Astrocyte of the cerebellum (primary cell): Measurements from ENCODE around the gene ABHD6.

Source experiments
- DNase-seq: peaks from one replicate; pipeline ENCODE4 v3.0.0-alpha.2; 2011; ENCODE audit warnings: low read depth
- H3K4me3 ChIP-seq: 2 replicates; pipeline ENCODE4 v1.5.1; 2011; ENCODE audit warnings: mild to moderate bottlenecking, low read depth, low read length, moderate library complexity
- in situ Hi-C: cut with HindIII; loops from 2 replicates; pipeline ENCODE4 v1.10.0; 2017; ENCODE audit warnings: low sequenced_read_pairs
- TF ChIP-seq, protein P1 (sequence below): IDR thresholded peaks from 2 replicates; pipeline ENCODE4 v1.5.1; 2012; ENCODE audit warnings: low read length, low read depth, moderate library complexity, mild to moderate bottlenecking; ENCODE audit errors: missing control alignments

ABHD6 gene, protein sequence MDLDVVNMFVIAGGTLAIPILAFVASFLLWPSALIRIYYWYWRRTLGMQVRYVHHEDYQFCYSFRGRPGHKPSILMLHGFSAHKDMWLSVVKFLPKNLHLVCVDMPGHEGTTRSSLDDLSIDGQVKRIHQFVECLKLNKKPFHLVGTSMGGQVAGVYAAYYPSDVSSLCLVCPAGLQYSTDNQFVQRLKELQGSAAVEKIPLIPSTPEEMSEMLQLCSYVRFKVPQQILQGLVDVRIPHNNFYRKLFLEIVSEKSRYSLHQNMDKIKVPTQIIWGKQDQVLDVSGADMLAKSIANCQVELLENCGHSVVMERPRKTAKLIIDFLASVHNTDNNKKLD

DNA sequence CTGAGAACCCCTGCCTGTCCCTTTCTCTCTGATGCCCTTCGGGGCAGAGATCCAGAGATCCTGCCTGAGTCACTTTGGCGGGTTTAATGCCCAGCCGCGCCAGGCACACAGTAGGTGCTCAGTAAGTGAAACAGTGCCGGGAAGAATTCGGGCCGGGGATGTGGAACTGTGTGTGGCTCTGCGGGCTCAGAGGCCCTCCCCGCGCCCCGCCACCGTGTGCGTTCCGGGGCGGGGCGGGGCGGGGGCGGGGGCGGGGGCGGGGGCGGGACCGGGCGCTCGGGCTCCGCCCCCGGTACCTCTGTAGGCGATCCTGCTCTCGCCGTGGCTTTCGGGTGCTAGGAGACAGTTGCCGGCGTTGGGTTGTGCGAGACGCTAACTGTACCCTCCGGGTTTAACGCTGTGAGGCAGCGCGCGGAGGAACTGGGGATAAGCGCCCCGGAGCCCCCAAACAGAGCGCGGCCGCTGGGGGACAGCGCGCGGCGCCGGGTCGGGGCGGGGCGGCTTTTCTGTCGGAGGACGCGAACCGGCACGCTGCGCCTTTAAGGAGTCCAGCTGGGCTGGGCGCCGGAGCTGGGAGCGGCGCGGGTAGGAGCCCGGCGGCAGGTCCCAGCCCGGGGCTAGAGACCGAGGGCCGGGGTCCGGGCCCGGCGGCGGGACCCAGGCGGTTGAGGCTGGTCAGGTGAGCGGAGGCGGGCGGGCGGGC, at the start of gene ABHD6:
Gene ABHD6, plus strand, starts transcription at position 555 of the 703 bp plus-strand sequence. CDS start 18,795 bp downstream, outside the sequence.
- DNase-seq: no peak
- in situ Hi-C loops: no loop called here
- H3K4me3 ChIP-seq: peak within 1 kb of the TSS; percentile 81
- TF ChIP-seq, protein P1, sequence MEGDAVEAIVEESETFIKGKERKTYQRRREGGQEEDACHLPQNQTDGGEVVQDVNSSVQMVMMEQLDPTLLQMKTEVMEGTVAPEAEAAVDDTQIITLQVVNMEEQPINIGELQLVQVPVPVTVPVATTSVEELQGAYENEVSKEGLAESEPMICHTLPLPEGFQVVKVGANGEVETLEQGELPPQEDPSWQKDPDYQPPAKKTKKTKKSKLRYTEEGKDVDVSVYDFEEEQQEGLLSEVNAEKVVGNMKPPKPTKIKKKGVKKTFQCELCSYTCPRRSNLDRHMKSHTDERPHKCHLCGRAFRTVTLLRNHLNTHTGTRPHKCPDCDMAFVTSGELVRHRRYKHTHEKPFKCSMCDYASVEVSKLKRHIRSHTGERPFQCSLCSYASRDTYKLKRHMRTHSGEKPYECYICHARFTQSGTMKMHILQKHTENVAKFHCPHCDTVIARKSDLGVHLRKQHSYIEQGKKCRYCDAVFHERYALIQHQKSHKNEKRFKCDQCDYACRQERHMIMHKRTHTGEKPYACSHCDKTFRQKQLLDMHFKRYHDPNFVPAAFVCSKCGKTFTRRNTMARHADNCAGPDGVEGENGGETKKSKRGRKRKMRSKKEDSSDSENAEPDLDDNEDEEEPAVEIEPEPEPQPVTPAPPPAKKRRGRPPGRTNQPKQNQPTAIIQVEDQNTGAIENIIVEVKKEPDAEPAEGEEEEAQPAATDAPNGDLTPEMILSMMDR: no peak

DNA sequence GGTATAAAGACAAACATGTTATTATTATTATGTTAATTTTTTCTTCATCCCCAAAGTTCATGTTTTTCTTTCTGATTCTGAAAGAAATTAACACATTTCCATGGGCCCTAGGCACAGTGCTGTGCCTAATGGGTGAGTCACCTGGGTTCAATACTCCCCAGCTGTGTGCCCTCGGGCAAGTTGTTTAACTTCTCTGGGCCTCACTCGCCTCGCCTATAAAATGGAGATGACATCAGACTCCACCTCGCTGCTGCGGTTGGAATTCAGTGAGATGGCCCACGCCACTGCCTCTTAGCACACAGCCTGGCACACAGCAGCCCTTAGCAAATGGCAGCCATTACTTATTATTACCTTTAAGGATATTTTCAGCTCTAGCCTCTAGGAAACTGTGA, 49.4 kb upstream of the ABHD6 start:
- DNase-seq: no peak
- H3K4me3 ChIP-seq: no peak overlapping the region
- TF ChIP-seq, protein P1: no peak
- in situ Hi-C loops: no loop called here

DNA sequence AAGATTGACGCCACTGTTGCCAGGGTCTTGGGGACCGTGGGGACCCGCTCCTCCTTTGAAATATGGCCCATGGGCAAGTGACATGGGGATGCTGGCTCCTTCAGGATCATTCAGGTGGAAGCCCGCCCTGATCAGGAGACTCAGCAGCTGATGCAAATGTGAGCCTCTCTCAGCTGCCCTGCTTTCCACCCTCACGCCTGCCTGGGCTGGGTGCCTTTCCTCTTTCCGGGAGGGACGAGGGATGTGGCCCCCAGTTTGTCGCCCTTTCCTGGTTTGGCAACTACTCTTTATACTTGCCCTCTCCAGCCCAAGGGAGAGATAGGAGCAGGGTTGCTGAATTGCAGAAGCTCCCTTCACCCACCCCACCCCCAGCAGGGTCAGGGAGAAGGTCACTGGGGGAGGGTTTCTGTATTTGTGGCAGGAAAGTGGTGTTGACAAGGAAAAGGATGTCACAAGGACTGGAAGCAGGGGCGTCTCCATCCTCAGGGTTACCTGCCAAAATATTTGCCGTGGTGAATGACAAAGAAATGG, 48.6 kb upstream of the ABHD6 start:
- TF ChIP-seq, protein P1: no peak
- in situ Hi-C loops: no loop called here
- no peak overlapping the region for H3K4me3 ChIP-seq
- no peak for DNase-seq

DNA sequence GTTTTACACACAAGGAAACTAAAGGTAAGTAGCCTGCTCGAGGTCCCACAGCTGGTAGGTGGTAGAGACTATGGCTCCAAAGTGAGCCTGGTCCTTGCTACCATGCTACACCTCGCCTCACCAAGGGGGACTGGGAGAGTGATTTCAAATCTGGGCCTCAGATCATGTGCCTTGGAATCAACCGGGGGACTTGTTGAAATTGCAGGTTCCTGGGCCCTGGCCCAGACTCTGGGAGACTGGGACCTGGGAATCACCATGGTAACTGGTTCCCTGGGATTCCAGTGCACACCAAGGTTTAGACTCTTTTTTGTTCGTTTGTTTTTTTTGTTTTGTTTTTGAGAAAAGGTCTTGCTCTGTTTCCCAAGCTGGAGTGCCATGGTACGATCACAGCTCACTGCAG, 47.9 kb upstream of the ABHD6 start:
- TF ChIP-seq, protein P1: no peak
- no peak for DNase-seq
- in situ Hi-C loops: loop anchor here (5.0 kb wide), 1 partner anchor 98 kb away; no protein-coding TSS in a partner anchor
- no peak overlapping the region for H3K4me3 ChIP-seq

DNA sequence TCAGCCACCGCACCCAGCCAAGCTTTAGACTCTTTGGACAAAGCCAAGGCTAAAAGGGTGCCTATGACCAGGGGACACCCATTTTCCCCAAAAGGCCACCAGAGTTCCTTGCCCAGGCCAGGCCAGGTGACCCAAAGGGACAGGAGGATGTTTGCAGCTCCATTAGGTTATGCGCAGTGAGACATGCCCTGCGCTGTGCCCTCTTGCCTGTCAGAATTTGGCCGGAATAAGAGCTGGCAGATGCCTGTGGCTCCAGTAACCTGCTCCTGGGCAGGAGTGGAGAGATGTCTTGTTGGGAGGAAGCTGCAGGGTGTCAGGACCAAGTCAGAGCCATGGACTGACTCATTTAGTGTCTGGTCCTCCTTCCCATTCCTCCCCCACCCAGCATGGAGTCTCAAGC, 47.3 kb upstream of the ABHD6 start:
- no peak overlapping the region for H3K4me3 ChIP-seq
- TF ChIP-seq, protein P1: no peak
- in situ Hi-C loops: loop anchor here (5.0 kb wide), 1 partner anchor 97 kb away; no protein-coding TSS in a partner anchor
- no peak for DNase-seq

DNA sequence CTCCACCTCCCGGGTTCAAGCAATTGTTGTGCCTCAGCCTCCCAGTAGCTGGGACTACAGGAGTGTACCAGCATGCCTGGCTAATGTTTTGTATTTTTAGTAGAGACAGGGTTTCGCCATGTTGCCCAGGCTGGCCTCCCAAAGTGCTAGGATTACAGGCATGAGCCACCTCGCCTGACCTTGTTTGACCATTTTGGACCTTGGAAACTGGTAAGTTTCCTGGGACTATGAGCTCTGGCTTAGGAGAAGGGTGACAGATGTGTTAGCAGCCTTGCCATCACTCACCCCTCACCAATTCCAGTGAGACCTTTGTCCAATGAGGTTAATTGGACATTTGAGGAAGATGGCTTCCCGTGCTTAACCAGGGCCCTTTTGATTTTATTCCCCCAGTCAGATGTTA, 46.7 kb upstream of the ABHD6 start:
- no peak for DNase-seq
- no peak overlapping the region for H3K4me3 ChIP-seq
- TF ChIP-seq, protein P1: no peak
- in situ Hi-C loops: loop anchor here (5.0 kb wide), 1 partner anchor 96 kb away; no protein-coding TSS in a partner anchor
